H1 (cell line): Measurements from ENCODE around the gene UBAC1.

ENCODE experiments used
- BCL11A ChIP-seq, 2 experiments: IDR thresholded peaks; one replicate each; pipeline ENCODE4 v1.6.1; 2011; ENCODE audit warnings: low read depth in 2 of 2, low read length in 2 of 2, mild to moderate bottlenecking in 2 of 2
- CHD2 ChIP-seq: IDR thresholded peaks from 2 replicates; pipeline ENCODE4 v1.6.1; 2012; ENCODE audit warnings: low read length, improper control_type of control experiment
- CTCF ChIP-seq, 3 experiments: IDR thresholded peaks; 1 replicate in 2 of 3; 2 replicates in 1 of 3; pipeline versions ENCODE4 v1.5.1 to v1.6.1; 2011; ENCODE audit warnings: low read length in 3 of 3, mild to moderate bottlenecking in 3 of 3, inconsistent platforms in 2 of 3, low read depth in 1 of 3, moderate library complexity in 1 of 3; ENCODE audit not compliant: insufficient read depth in 1 of 3; ENCODE audit errors: control extremely low read depth in 1 of 3
- EZH2 ChIP-seq: fragments of 200-600 bp; sonication (generic); IDR thresholded peaks from 2 replicates; pipeline ENCODE4 v1.7.1; 2012; ENCODE audit warnings: low read depth, mild to moderate bottlenecking, moderate library complexity, low read length, inconsistent platforms; ENCODE audit not compliant: severe bottlenecking
- JUND ChIP-seq: IDR thresholded peaks from 2 replicates; pipeline ENCODE4 v1.6.1; 2011; ENCODE audit warnings: mild to moderate bottlenecking, improper control_type of control experiment, low read length
- POLR2A ChIP-seq, 2 experiments: IDR thresholded peaks; 1 replicate in 1 of 2; 2 replicates in 1 of 2; pipeline ENCODE4 v1.6.1; 2011; ENCODE audit warnings: low read depth in 2 of 2, low read length in 2 of 2, mild to moderate bottlenecking in 2 of 2; ENCODE audit errors: control extremely low read depth in 1 of 2
- RFX5 ChIP-seq: IDR thresholded peaks from 2 replicates; pipeline ENCODE4 v1.6.1; 2011; ENCODE audit warnings: low read depth, low read length, improper control_type of control experiment, borderline replicate concordance
- SP1 ChIP-seq: IDR thresholded peaks from 2 replicates; pipeline ENCODE4 v1.6.1; 2011; ENCODE audit warnings: low read depth, low read length
- SP2 ChIP-seq: IDR thresholded peaks from 2 replicates; pipeline ENCODE4 v1.6.1; 2012; ENCODE audit warnings: mild to moderate bottlenecking, low read length, inconsistent platforms

- TF ChIP-seq CTCF (IDR thresholded peaks at IDR 0.05; ENCODE audit: control extremely low read depth in 1 of 3, insufficient read depth in 1 of 3, low read depth in 1 of 3, low read length in 3 of 3) = no peak
- TF ChIP-seq RFX5 = no peak
- TF ChIP-seq JUND = no peak
- TF ChIP-seq EZH2 = no peak
- TF ChIP-seq SP2 = no peak
- TF ChIP-seq CHD2 = no peak
- no peak for TF ChIP-seq BCL11A (IDR thresholded peaks at IDR 0.05; ENCODE audit: low read depth in 2 of 2, low read length in 2 of 2)
- TF ChIP-seq SP1 = no peak
- TF ChIP-seq POLR2A (IDR thresholded peaks at IDR 0.05; ENCODE audit: control extremely low read depth in 1 of 2, low read depth in 2 of 2, low read length in 2 of 2) = no peak
These were observed 10.1 kb upstream of the UBAC1 start for GRCh38 chr9:135971111-135971766.
